Measurements from ENCODE around the gene TSGA10.

TSGA10 gene

GRCh38 chr2:99153921-99154604 lies 679 bp downstream of the TSGA10 start:
- TF ChIP-seq USF1 (IDR thresholded peaks at IDR 0.05) (no peak), EGR1 (IDR thresholded peaks at IDR 0.05) (no peak), RAD21 (IDR thresholded peaks at IDR 0.05; ENCODE audit: low read depth) (no peak), EP300 (IDR thresholded peaks at IDR 0.05; ENCODE audit: borderline replicate concordance) (no peak), TCF12 (IDR thresholded peaks at IDR 0.05; ENCODE audit: low read depth) (no peak), NFIC (IDR thresholded peaks at IDR 0.05) (no peak)

GRCh38 chr2:99152199-99152895 lies 2.4 kb downstream of the TSGA10 start:
- TF ChIP-seq NFIC (IDR thresholded peaks at IDR 0.05) (no peak), TAF1 (IDR thresholded peaks at IDR 0.05; ENCODE audit: low read depth) (no peak), USF1 (IDR thresholded peaks at IDR 0.05) (no peak), ZBTB7A (IDR thresholded peaks at IDR 0.05; ENCODE audit: low read depth) (no peak), REST (IDR thresholded peaks at IDR 0.05; ENCODE audit: low read depth) (no peak), MAX (IDR thresholded peaks at IDR 0.05) (no peak), FOXM1 (IDR thresholded peaks at IDR 0.05; ENCODE audit: borderline replicate concordance, low read depth) (no peak), EGR1 (IDR thresholded peaks at IDR 0.05) (no peak), YY1 (IDR thresholded peaks at IDR 0.05; ENCODE audit: low read depth) (no peak), TCF12 (IDR thresholded peaks at IDR 0.05; ENCODE audit: low read depth) (no peak), CEBPB (IDR thresholded peaks at IDR 0.05) (no peak), TEAD4 (IDR thresholded peaks at IDR 0.05) (no peak)

GRCh38 chr2:99150706-99151105 lies 4.0 kb downstream of the TSGA10 start:
- no peak for TF ChIP-seq TAF1 (IDR thresholded peaks at IDR 0.05; ENCODE audit: low read depth)
- no peak for TF ChIP-seq EGR1 (IDR thresholded peaks at IDR 0.05)
- no peak for TF ChIP-seq CEBPB (IDR thresholded peaks at IDR 0.05)
- no peak for TF ChIP-seq EP300 (IDR thresholded peaks at IDR 0.05; ENCODE audit: borderline replicate concordance)
- TF ChIP-seq USF1 (IDR thresholded peaks at IDR 0.05): no peak
- no peak for TF ChIP-seq TEAD4 (IDR thresholded peaks at IDR 0.05)
- no peak for TF ChIP-seq RAD21 (IDR thresholded peaks at IDR 0.05; ENCODE audit: low read depth)
- TF ChIP-seq CREB1 (IDR thresholded peaks at IDR 0.05; ENCODE audit: low read depth): no peak
- TF ChIP-seq NFIC (IDR thresholded peaks at IDR 0.05): no peak

- TF ChIP-seq MAX (IDR thresholded peaks at IDR 0.05): peak; percentile 48
- no peak for TF ChIP-seq TEAD4 (IDR thresholded peaks at IDR 0.05)
- TF ChIP-seq EGR1 (IDR thresholded peaks at IDR 0.05): peak; percentile 100
- TF ChIP-seq YY1 (IDR thresholded peaks at IDR 0.05; ENCODE audit: low read depth): no peak; the same call in 1 of the 2 replicates
- no peak; the same call in 1 of the 2 replicates for TF ChIP-seq TCF12 (IDR thresholded peaks at IDR 0.05; ENCODE audit: low read depth)
- no peak; the same call in 1 of the 2 replicates for TF ChIP-seq ZBTB7A (IDR thresholded peaks at IDR 0.05; ENCODE audit: low read depth)
- no peak for TF ChIP-seq RAD21 (IDR thresholded peaks at IDR 0.05; ENCODE audit: low read depth)
- no peak for TF ChIP-seq NFIC (IDR thresholded peaks at IDR 0.05)
- peak; percentile 77 for TF ChIP-seq TAF1 (IDR thresholded peaks at IDR 0.05; ENCODE audit: low read depth)
- TF ChIP-seq REST (IDR thresholded peaks at IDR 0.05; ENCODE audit: low read depth): no peak
- no peak for TF ChIP-seq EP300 (IDR thresholded peaks at IDR 0.05; ENCODE audit: borderline replicate concordance)
- peak; percentile 23; the same call in 1 of the 2 replicates for TF ChIP-seq CEBPB (IDR thresholded peaks at IDR 0.05)
Observed at GRCh38 chr2:99141110-99142108, 13.3 kb downstream of the TSGA10 start, which contains the start of gene C2orf15. C2orf15 (plus strand) TSS chr2:99141707; CDS start chr2:99150559, 8,852 bp downstream.
